Body of pancreas (tissue), 4 donors: ENCODE results near the gene FKBP1A. TPM values are rescaled to one million over a fixed set of nuclear protein-coding genes. Genes with fewer than 3 reads are reported as not detected.

Source experiments
- ATAC-seq: fragments of 150-250 bp; one replicate; pipeline ENCODE4 v1.9.1; 2016
- DNase-seq, 4 donors: peaks; one replicate each; pipeline ENCODE4 v3.0.0-alpha.2; 2019
- H3K27ac ChIP-seq, 4 donors: fragments of 200-600 bp; sonication (generic); 1 replicate in 3 of 4; 2 replicates in 1 of 4; pipeline versions ENCODE4 v1.5.1 to v1.6.1; 2016 to 2019; ENCODE audit warnings: mild to moderate bottlenecking in 1 of 4, mixed read lengths in 1 of 4, moderate library complexity in 1 of 4
- H3K27me3 ChIP-seq, 2 donors: fragments of 200-600 bp; sonication (generic); one replicate each; pipeline ENCODE4 v1.6.0; 2016; ENCODE audit warnings: mild to moderate bottlenecking in 1 of 2
- H3K36me3 ChIP-seq, 2 donors: fragments of 200-600 bp; sonication (generic); replicated peaks in 1 of 2; 2 replicates each; pipeline ENCODE4 v1.5.1; 2016; ENCODE audit warnings: low read depth in 2 of 2; ENCODE audit not compliant: insufficient read depth in 1 of 2
- H3K4me1 ChIP-seq: fragments of 200-600 bp; sonication (generic); one replicate; pipeline ENCODE4 v1.6.0; 2016
- H3K4me3 ChIP-seq, 2 donors: fragments of 200-600 bp; sonication (generic); 1 replicate in 1 of 2; 2 replicates in 1 of 2; pipeline ENCODE4 v1.5.1; 2016 to 2019
- H3K9me3 ChIP-seq, 3 donors: fragments of 200-600 bp; sonication (generic); 1 replicate in 2 of 3; 2 replicates in 1 of 3; pipeline ENCODE4 v1.5.1; 2016
- POLR2A ChIP-seq, 3 donors: fragments of 450-650 bp; IDR thresholded peaks; one replicate each; pipeline ENCODE4 v1.6.1; 2016; ENCODE audit warnings: antibody characterized with exemption in 3 of 3, mild to moderate bottlenecking in 2 of 3
- WGBS, 2 donors: methylation state at CpG; one replicate each; pipeline ENCODE4 v1.1.5; 2017; 5-methylcytosine and 5-hydroxymethylcytosine counted together
- intact Hi-C: fragments of 100-400 bp; cut with DNase I; formaldehyde crosslinking; loops from one replicate; pipeline ENCODE4 v1.15.1; 2023
- total RNA-seq, 2 donors: library from RNA; depleted of rRNA; stranded (reverse); fragments of >200 nt; gene quantifications; one replicate each; pipeline ENCODE4 v1.1.0, GENCODE V29; 2016
- TF ChIP-seq, protein P1 (sequence below), 7 experiments: fragments of 450-650 bp in 4 of 7; fragments of 200-600 bp in 3 of 7; sonication (generic) in 3 of 7; IDR thresholded peaks; one replicate each; pipeline ENCODE4 v1.5.1; 2016 to 2019; ENCODE audit warnings: antibody characterized with exemption in 7 of 7

FKBP1A gene
- total RNA-seq, 2 donors from 2014 or later: 47.5 to 57.7 TPM

DNA sequence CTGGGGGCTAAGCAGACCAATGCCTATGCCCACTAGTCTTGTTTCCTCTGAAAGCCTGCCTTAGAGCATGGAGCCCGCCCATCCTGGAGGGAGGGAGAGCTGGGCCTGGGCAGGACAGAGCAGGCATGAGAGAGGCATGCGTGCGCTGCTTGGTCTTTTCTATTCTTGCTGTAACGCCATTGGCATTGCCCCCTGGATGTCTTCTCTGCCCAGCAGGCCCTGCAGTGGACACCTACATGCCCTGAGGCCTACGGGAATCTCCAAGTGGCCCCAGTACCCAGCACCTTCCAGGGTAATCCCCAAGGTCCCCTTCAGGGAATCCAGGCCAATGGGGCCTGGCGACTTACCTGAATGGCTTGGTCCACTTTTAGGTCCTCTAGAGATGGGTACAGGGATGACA, 72.8 kb downstream of the FKBP1A start:
- Histone ChIP-seq H3K27me3 (no peaks in the 10 kb centered on the region), H3K9me3 (no peaks in the 10 kb centered on the region), H3K27ac (no peak overlapping the region), H3K4me1 (peaks cover 5% of the 10 kb centered on the region), H3K36me3 (no peaks in the 10 kb centered on the region), H3K4me3 (no peak overlapping the region)
- no peak for ATAC-seq
- WGBS, 2 donors: 89 to 100% methylated on average over 1 to 6 of the region's 6 CpGs
- no peak for DNase-seq
- intact Hi-C loops: no loop called here
- TF ChIP-seq, protein P1, sequence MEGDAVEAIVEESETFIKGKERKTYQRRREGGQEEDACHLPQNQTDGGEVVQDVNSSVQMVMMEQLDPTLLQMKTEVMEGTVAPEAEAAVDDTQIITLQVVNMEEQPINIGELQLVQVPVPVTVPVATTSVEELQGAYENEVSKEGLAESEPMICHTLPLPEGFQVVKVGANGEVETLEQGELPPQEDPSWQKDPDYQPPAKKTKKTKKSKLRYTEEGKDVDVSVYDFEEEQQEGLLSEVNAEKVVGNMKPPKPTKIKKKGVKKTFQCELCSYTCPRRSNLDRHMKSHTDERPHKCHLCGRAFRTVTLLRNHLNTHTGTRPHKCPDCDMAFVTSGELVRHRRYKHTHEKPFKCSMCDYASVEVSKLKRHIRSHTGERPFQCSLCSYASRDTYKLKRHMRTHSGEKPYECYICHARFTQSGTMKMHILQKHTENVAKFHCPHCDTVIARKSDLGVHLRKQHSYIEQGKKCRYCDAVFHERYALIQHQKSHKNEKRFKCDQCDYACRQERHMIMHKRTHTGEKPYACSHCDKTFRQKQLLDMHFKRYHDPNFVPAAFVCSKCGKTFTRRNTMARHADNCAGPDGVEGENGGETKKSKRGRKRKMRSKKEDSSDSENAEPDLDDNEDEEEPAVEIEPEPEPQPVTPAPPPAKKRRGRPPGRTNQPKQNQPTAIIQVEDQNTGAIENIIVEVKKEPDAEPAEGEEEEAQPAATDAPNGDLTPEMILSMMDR (IDR thresholded peaks at IDR 0.05): no peak
- no peak for TF ChIP-seq POLR2A (IDR thresholded peaks at IDR 0.05)

DNA sequence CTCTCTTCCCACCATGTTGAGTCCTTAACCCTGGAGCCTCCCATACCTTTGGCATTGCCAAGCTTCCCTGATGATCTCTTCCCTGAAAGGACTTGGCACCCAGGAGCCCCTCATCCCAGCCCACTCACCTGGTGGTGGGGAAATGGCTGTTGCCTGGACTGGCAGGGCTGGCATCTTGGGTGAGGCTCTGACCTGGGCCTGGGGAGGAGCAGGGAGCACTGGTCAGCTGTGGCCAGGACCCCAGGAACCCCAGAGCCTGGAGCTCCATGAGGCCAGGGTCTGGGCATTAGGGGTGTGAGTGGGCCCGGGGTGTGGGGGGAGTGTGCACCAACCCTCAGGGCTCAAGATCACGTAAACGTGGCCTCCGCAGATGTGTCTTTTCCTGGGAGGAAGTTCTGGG, 73.4 kb downstream of the FKBP1A start:
- DNase-seq: no peak
- Histone ChIP-seq H3K9me3 (no peaks in the 10 kb centered on the region), H3K36me3 (no peaks in the 10 kb centered on the region), H3K4me3 (no peak overlapping the region), H3K27ac (no peak overlapping the region), H3K27me3 (no peaks in the 10 kb centered on the region), H3K4me1 (no peaks in the 10 kb centered on the region)
- WGBS, 2 donors: 74 to 80% methylated on average over 3 to 4 of the region's 4 CpGs
- intact Hi-C loops: no loop called here
- ATAC-seq: no peak
- TF ChIP-seq POLR2A (IDR thresholded peaks at IDR 0.05): no peak
- TF ChIP-seq, protein P1 (IDR thresholded peaks at IDR 0.05): no peak

DNA sequence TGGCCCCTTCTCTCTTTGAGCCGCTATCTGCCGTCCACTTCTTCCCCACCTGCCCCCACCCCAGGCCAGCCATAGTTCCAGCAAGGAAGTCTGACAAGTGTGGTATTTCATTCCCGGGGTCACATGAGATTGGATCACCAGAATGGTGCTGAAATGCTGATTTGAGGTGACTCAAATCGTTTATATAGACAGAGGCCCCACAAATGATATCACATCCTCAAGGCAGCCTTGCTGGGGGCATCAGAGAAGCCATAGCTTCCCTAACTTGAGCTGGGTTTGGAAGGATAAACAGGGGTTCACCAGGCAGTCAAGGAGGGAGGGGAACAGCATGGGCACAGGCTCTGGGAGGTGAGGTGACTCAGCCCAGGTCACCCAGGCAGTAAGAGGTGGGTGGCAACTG, 73.8 kb downstream of the FKBP1A start:
- intact Hi-C loops: no loop called here

More for the DNA sequence above, 73.8 kb downstream of the FKBP1A start:
- Histone ChIP-seq H3K9me3 (no peaks in the 10 kb centered on the region), H3K4me3 (no peak overlapping the region), H3K36me3 (no peaks in the 10 kb centered on the region), H3K4me1 (no peaks in the 10 kb centered on the region), H3K27ac (no peak overlapping the region), H3K27me3 (no peaks in the 10 kb centered on the region)
- TF ChIP-seq POLR2A (IDR thresholded peaks at IDR 0.05): no peak
- TF ChIP-seq, protein P1 (IDR thresholded peaks at IDR 0.05): no peak
- no peak for DNase-seq
- ATAC-seq: no peak
- 65 to 78% methylated on average over 4 of the region's 4 CpGs for WGBS, 2 donors

Other genes starting within 250 kb of the FKBP1A start
- not detected for gene TMEM74B, start 208.1 kb downstream of the FKBP1A start, total RNA-seq
- gene C20orf202, start 189.6 kb downstream of the FKBP1A start, total RNA-seq: not detected
- not detected for gene RAD21L1, start 167.0 kb downstream of the FKBP1A start, total RNA-seq
- 1 to 10 TPM; 3.3 to 3.4 TPM for gene SNPH, start 126.8 kb downstream of the FKBP1A start, total RNA-seq
- gene SDCBP2, start 63.9 kb downstream of the FKBP1A start, total RNA-seq: 10 to 100 TPM; 14.8 to 20.0 TPM
- gene NSFL1C, start 73.8 kb upstream of the FKBP1A start, total RNA-seq: 10 to 100 TPM; 23.1 to 33.7 TPM
- 1 to 10 TPM in 1 of 2 donors, under 1 TPM in 1; 0.33 to 2.3 TPM for gene SIRPB2, start 98.4 kb upstream of the FKBP1A start, total RNA-seq
- not detected for gene SIRPD, start 164.7 kb upstream of the FKBP1A start, total RNA-seq
- 10 to 100 TPM in 1 of 2 donors, 1 to 10 TPM in 1; 1.3 to 14.2 TPM for gene SIRPB1, start 227.0 kb upstream of the FKBP1A start, total RNA-seq